Cardiac muscle cell (in vitro differentiated cells and primary cell): ENCODE data around the gene KLHL33. TPM values are rescaled to one million over a fixed set of nuclear protein-coding genes. Genes with fewer than 3 reads are reported as not detected.

Experiments used
- DNase-seq, 2 donors: peaks; one replicate each; pipeline versions ENCODE4 v3.0.0 to v3.0.0-alpha.2; 2010 to 2017; ENCODE audit warnings: low read depth in 1 of 2, low spot score in 1 of 2
- H3K27ac ChIP-seq: fragments of 200-600 bp; sonication (generic); 2 replicates; pipeline ENCODE4 v1.5.1; 2016
- H3K27me3 ChIP-seq: fragments of 200-600 bp; sonication (generic); 2 replicates; pipeline ENCODE4 v1.6.0; 2016; ENCODE audit warnings: control low read depth
- H3K36me3 ChIP-seq: fragments of 200-600 bp; sonication (generic); 2 replicates; pipeline ENCODE4 v1.5.1; 2016; ENCODE audit warnings: control low read depth
- H3K4me1 ChIP-seq: fragments of 200-600 bp; sonication (generic); 2 replicates; pipeline ENCODE4 v1.8.1; 2017; ENCODE audit warnings: low read depth, mild to moderate bottlenecking, mixed run types
- H3K4me3 ChIP-seq: fragments of 200-600 bp; sonication (generic); 2 replicates; pipeline ENCODE4 v1.5.1; 2016; ENCODE audit warnings: mild to moderate bottlenecking
- H3K9me3 ChIP-seq: fragments of 200-600 bp; sonication (generic); 2 replicates; pipeline ENCODE4 v1.5.1; 2017; ENCODE audit warnings: low read depth, mild to moderate bottlenecking, control low read depth
- CTCF ChIP-seq: IDR thresholded peaks from 2 replicates; pipeline ENCODE4 v1.5.1; 2012; ENCODE audit warnings: low read depth, mild to moderate bottlenecking, low read length
- polyA plus RNA-seq: library from polyadenylated mRNA; unstranded; fragments of >200 nt; fragmentation: Nextera tagmentation; extraction: Ambion mirVana; gene quantifications from 2 replicates; pipeline ENCODE4 v1.2.1, GENCODE V29; 2016
- total RNA-seq: library from RNA; depleted of rRNA; stranded (reverse); fragments of >200 nt; gene quantifications from 2 replicates; pipeline ENCODE4 v1.2.3, GENCODE V29; 2016

Gene KLHL33
- total and polyA plus RNA-seq, 2 experiments from 2014 or later, result not detected

DNA sequence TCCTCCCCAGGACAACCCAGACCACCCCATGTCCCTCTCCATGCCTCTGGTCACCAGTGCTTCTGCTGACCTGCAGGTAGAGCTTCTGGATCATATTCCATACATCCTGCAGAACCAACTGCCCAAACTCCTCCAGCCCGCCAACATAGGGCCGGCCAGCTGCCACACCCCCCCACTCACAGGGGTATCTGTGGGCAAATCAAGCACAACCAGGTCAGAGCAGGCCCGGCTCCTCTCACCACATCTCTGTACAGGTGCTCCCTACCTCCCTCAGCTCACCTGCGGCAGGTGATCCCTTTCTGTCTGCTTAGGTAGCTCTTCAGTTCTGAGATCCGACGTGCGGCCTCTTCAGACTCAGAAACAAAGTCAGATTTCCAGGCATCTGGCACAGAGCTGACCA, 51.6 kb downstream of the KLHL33 start:
- Histone ChIP-seq H3K27ac (no peak overlapping the region), H3K36me3 (peaks cover 50% of the 10 kb centered on the region), H3K9me3 (no peaks in the 10 kb centered on the region), H3K4me1 (no peaks in the 10 kb centered on the region), H3K4me3 (no peak overlapping the region), H3K27me3 (no peaks in the 10 kb centered on the region)
- DNase-seq, result no peak
- no peak for TF ChIP-seq CTCF

GRCh38 chr14:20383636-20384035, 52.3 kb downstream of the KLHL33 start:
- Histone ChIP-seq H3K9me3 (no peaks in the 10 kb centered on the region), H3K4me1 (no peaks in the 10 kb centered on the region), H3K36me3 (peaks cover 52% of the 10 kb centered on the region), H3K4me3 (no peak overlapping the region), H3K27ac (no peak overlapping the region), H3K27me3 (no peaks in the 10 kb centered on the region)
- DNase-seq, result no peak
- TF ChIP-seq CTCF, result no peak

GRCh38 chr14:20383032-20383431, 52.9 kb downstream of the KLHL33 start:
- TF ChIP-seq CTCF, result no peak
- H3K4me3 ChIP-seq, result no peak overlapping the region
- H3K4me1 ChIP-seq, result no peaks in the 10 kb centered on the region
- H3K27ac ChIP-seq, result no peak overlapping the region
- no peaks in the 10 kb centered on the region for H3K27me3 ChIP-seq
- peaks cover 49% of the 10 kb centered on the region for H3K36me3 ChIP-seq
- no peak for DNase-seq
- H3K9me3 ChIP-seq, result no peaks in the 10 kb centered on the region

GRCh38 chr14:20382526-20382925, 53.4 kb downstream of the KLHL33 start:
- no peak overlapping the region for H3K27ac ChIP-seq
- no peaks in the 10 kb centered on the region for H3K9me3 ChIP-seq
- H3K36me3 ChIP-seq, result peaks cover 44% of the 10 kb centered on the region
- no peak for DNase-seq
- no peak overlapping the region for H3K4me3 ChIP-seq
- H3K4me1 ChIP-seq, result no peaks in the 10 kb centered on the region
- no peaks in the 10 kb centered on the region for H3K27me3 ChIP-seq
- TF ChIP-seq CTCF, result no peak

DNA sequence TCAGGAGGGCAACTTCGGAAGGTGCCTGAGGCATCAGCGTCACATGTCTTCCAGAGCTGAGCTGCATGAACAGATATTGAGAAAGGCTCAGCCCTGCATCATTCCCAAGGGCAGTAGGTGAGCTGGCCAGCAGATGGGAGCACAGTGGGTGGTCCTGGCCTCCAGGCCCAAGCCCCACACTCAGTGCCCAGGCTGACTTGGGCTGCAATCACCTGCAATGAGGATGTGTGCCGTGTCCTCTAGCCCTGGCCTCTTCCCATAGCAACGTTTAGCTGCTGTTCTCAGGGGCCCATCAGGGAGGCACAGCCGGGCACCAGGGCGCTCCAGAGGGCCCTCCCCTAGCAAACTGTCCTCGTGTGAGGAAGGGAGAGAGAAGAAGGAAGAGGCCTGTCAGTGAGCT, 54.6 kb downstream of the KLHL33 start:
- Histone ChIP-seq H3K27me3 (no peaks in the 10 kb centered on the region), H3K4me3 (no peak overlapping the region), H3K9me3 (no peaks in the 10 kb centered on the region), H3K27ac (no peak overlapping the region), H3K36me3 (peaks cover 45% of the 10 kb centered on the region), H3K4me1 (no peaks in the 10 kb centered on the region)
- DNase-seq, result no peak
- TF ChIP-seq CTCF, result no peak

GRCh38 chr14:20380681-20381080, 55.3 kb downstream of the KLHL33 start:
- Histone ChIP-seq H3K27ac (no peak overlapping the region), H3K36me3 (peaks cover 41% of the 10 kb centered on the region), H3K4me3 (no peak overlapping the region), H3K4me1 (no peaks in the 10 kb centered on the region), H3K9me3 (no peaks in the 10 kb centered on the region), H3K27me3 (no peaks in the 10 kb centered on the region)
- TF ChIP-seq CTCF, result no peak
- DNase-seq, result no peak
